HG02973 (cell line): ENCODE measurements around the gene PGA3.
"Not testable (repeated sequence)": the region's sequence is repeated elsewhere in the genome, so short reads cannot be mapped to it uniquely, and the experiment has no call there.

Experiments used
- ATAC-seq: cut with Tn5 transposase; IDR thresholded peaks from one replicate; pipeline ENCODE4 v1.9.1; 2021; ENCODE audit warnings: moderate library complexity; ENCODE audit not compliant: unreplicated experiment

Gene PGA3

GRCh38 chr11:61204502-61205059 is 1.3 kb downstream of the PGA3 start:
- ATAC-seq = not testable (repeated sequence)

GRCh38 chr11:61207636-61208310 is 4.5 kb downstream of the PGA3 start:
- not testable (repeated sequence) for ATAC-seq

GRCh38 chr11:61210629-61211028 is 7.3 kb downstream of the PGA3 start:
- not testable (repeated sequence) for ATAC-seq

GRCh38 chr11:61211327-61211952 is 8.1 kb downstream of the PGA3 start:
- ATAC-seq = not testable (repeated sequence)

GRCh38 chr11:61212202-61212601 is 8.9 kb downstream of the PGA3 start:
- ATAC-seq = not testable (repeated sequence)

DNA sequence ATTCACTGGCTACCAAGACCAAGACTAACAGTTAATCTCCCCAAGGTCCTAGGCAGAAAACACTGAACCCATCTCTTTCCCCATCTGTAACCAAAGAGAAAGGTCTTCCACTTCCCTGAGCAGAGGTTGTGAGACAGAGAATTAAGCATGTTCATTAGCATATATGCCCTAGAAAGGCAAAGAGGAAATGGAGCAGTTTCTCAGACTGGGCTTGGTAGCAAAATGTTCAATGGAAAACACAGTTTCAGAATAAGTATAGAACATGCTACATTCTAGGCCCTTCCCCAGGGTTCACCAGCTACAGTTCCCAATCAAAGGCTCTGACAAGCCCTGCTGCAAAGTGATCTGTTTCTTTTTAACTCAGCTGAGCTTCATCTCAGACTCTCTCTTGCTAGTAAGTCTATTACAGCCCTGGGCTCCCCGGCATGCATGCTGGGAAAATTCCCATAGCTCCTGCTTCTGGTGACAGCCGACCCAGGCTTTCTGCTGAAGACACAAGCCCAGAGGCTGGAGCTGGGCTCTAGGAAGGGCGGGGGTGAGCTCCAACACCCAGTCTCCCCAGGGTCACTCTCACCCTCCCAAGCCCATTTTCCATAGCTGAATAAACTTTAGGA is 10.5 kb downstream of the PGA3 start:
- ATAC-seq = not testable (repeated sequence)

GRCh38 chr11:61218306-61218705 is 15.0 kb downstream of the PGA3 start:
- ATAC-seq = not testable (repeated sequence)

DNA sequence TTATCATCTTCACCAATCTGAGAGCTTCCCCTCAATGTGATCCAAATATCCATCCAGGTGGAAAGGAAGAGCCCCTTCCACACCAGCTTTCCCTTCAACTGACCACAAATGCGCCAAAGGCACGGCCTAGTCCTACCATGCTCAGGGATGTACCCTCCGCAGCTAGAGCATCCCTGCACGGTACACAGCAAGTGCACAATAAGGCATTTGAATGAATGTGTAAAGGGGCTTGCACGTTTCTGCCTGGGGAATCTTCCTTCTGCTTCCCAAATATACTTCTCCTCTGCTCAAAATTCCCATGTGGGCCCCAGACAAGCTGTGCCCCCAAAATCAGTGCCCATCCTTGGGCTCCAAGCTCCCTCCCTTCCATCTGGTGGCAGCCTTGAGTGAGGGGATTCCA is 15.7 kb downstream of the PGA3 start:
- not testable (repeated sequence) for ATAC-seq

DNA sequence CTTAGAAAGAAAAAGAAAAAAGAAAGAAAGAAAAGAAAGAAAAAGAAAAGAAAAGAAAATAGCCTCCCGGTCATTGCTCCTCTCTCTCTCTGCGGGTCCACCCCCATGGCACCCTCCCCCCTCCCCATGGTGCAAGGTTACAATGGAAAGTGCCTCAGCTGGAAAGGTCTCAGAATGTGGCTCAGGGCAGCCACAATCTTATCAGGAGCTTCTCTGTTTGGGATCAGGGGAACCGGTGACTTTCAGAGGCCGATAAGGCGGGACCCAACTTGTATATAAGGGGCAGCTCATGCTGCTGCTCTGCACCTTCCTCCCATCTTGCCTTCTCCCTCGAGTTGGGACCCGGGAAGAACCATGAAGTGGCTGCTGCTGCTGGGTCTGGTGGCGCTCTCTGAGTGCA is 18.7 kb downstream of the PGA3 start, which contains the start of gene PGA4:
PGA4 (plus strand) TSS at position 301 of the 400 bp plus-strand sequence; CDS start at position 355, 54 bp downstream.
- ATAC-seq = not testable (repeated sequence)

- not testable (repeated sequence) for ATAC-seq
Measured at GRCh38 chr11:61222692-61223091, 19.4 kb downstream of the PGA3 start.

GRCh38 chr11:61226457-61227137 is 23.3 kb downstream of the PGA3 start:
- ATAC-seq = not testable (repeated sequence)

DNA sequence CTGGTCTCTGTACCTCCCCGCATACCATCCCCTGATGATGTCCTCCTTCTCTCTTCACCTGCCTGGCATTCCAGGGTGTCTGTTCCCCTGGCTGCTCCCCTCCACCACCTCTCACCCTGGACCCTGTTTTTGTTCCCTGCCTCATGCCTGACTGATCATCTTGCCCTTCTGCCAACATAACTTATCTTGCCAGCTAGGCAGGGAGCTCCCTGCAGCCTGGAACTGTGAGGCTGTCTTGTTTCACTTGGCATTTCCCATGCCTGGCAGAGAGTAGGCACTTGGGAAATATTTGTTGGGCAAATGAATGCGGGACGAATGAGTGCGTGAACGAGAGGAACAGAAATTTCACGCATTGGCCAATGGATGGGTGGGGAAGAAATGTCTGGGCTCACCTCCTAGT is 26.1 kb downstream of the PGA3 start:
- ATAC-seq = not testable (repeated sequence)

DNA sequence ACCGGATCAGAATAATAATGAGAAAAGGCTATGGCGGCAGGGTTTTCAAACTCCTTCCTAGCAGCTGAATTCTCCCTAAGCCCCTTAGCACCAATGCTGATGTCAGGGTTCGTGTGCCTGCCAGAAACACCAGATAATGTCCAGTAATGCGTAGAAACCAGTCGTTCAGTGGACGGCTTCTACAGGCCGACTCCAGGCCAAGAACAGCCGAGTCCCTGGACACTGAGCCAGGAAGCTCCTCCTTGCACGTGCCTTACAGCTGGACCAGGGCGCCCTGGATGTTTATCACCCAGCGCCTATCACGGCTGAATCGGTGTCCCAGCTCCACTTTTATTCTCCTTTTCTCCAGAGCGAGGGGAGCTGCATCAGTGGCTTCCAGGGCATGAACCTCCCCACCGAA is 27.7 kb downstream of the PGA3 start:
- ATAC-seq = not testable (repeated sequence)

DNA sequence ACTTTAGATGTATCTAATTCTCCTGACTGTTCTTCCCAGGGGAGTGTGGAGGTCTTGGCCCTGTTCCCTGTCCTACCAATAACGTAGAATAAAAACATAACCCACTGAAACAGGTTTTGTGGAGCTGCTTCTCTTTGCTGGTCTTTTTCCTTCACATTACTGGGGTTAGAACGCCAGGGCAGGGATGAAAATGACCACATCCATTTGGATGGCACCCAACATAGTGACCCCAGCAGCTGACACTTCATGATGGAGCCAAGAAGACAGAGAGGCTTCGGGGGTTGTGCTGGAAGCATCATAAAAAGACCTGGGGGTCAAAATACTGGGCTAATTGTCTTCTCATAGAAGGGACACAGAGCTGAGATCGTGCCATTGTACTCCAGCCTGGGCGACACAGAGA is 28.3 kb downstream of the PGA3 start:
- ATAC-seq = not testable (repeated sequence)

- not testable (repeated sequence) for ATAC-seq
Measured at GRCh38 chr11:61232548-61233145, 29.3 kb downstream of the PGA3 start.

GRCh38 chr11:61237130-61237529 is 33.8 kb downstream of the PGA3 start:
- not testable (repeated sequence) for ATAC-seq

DNA sequence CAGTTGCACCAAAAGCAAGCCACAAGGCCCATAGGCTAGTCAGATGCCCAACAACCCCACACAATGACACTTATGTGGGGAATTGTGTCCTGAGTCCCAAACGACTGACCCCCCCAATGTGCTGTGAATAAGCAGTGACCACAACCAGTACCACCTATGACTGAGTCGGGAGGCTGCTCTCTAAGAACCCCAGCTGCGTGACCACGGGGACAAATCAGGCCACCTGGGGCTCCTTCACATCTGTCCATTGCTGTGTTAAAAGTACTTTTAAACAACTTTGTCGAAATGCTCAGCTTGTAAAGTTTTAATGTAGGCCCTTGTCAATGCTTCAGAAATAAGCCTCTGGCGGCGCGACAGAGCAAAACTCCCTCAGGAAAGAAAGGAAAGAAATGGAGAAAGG is 37.0 kb downstream of the PGA3 start:
- not testable (repeated sequence) for ATAC-seq

DNA sequence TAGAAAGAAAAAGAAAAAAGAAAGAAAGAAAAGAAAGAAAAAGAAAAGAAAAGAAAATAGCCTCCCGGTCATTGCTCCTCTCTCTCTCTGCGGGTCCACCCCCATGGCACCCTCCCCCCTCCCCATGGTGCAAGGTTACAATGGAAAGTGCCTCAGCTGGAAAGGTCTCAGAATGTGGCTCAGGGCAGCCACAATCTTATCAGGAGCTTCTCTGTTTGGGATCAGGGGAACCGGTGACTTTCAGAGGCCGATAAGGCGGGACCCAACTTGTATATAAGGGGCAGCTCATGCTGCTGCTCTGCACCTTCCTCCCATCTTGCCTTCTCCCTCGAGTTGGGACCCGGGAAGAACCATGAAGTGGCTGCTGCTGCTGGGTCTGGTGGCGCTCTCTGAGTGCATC is 37.6 kb downstream of the PGA3 start, which contains the start of gene PGA5:
PGA5 (plus strand) TSS at position 301 of the 400 bp plus-strand sequence; CDS start at position 353, 52 bp downstream.
- not testable (repeated sequence) for ATAC-seq

GRCh38 chr11:61241526-61241925 is 38.2 kb downstream of the PGA3 start:
- ATAC-seq = not testable (repeated sequence)

- ATAC-seq = not testable (repeated sequence)
Measured at GRCh38 chr11:61245284-61245964, 42.1 kb downstream of the PGA3 start.
